Mammary epithelial cell (primary cell): Measurements from ENCODE around the gene HDAC6.

ENCODE experiments used
- EZH2 ChIP-seq: IDR thresholded peaks from 2 replicates; pipeline ENCODE4 v1.6.1; 2012; ENCODE audit warnings: low read length, inconsistent platforms, borderline replicate concordance
- TF ChIP-seq, protein P1 (sequence below), 2 donors: IDR thresholded peaks in 1 of 2; conservative IDR thresholded peaks in 1 of 2; 2 replicates each; pipeline ENCODE4 v1.5.1; 2011 to 2012; ENCODE audit warnings: inconsistent platforms in 2 of 2, low read length in 2 of 2, mild to moderate bottlenecking in 2 of 2, control low read depth in 1 of 2, low read depth in 1 of 2; ENCODE audit not compliant: insufficient read depth in 1 of 2; ENCODE audit errors: extremely low read depth in 1 of 2

DNA sequence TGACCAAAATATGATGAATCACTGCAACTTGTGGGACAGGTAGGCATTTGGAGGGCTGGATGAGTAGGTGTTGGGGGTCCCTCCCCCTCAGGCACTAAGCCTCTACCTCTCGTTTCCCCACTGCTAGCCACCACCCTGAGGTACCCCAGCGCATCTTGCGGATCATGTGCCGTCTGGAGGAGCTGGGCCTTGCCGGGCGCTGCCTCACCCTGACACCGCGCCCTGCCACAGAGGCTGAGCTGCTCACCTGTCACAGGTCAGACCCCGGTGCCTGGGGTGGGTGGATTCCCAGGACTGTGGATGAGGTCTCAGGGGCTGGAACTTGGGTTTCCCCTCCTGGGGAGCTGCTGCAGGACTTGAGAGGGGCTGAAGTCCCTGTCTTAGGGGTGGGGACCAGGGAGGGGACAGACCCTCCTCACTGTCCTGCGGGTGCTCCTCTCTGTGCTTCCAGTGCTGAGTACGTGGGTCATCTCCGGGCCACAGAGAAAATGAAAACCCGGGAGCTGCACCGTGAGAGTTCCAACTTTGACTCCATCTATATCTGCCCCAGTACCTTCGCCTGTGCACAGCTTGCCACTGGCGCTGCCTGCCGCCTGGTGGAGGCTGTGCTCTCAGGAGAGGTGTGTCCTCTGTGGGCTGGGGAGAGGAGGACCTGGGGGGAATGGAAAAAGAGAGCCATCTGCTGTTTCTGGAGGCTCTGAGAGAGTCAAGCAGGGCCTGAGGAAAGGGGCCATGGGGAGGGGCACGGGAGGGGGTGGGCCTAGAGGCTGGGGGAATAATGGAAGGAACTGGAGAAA is 14.3 kb downstream of the HDAC6 start:
- TF ChIP-seq, protein P1, sequence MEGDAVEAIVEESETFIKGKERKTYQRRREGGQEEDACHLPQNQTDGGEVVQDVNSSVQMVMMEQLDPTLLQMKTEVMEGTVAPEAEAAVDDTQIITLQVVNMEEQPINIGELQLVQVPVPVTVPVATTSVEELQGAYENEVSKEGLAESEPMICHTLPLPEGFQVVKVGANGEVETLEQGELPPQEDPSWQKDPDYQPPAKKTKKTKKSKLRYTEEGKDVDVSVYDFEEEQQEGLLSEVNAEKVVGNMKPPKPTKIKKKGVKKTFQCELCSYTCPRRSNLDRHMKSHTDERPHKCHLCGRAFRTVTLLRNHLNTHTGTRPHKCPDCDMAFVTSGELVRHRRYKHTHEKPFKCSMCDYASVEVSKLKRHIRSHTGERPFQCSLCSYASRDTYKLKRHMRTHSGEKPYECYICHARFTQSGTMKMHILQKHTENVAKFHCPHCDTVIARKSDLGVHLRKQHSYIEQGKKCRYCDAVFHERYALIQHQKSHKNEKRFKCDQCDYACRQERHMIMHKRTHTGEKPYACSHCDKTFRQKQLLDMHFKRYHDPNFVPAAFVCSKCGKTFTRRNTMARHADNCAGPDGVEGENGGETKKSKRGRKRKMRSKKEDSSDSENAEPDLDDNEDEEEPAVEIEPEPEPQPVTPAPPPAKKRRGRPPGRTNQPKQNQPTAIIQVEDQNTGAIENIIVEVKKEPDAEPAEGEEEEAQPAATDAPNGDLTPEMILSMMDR (conservative IDR thresholded peaks at IDR 0.05 in 1 of 2, IDR thresholded peaks at IDR 0.05 in 1 of 2; ENCODE audit: extremely low read depth in 1 of 2, insufficient read depth in 1 of 2, low read depth in 1 of 2, low read length in 2 of 2) = no peak
- TF ChIP-seq EZH2 = no peak
